Ureter (tissue), 1 donor: Measurements from ENCODE around the gene LAMC3. TPM values are rescaled to one million over a fixed set of nuclear protein-coding genes. Genes with fewer than 3 reads are reported as not detected.
A peak's percentile ranks its signal among the peaks of the same experiment; 100 is the strongest.

ENCODE experiments used
- DNase-seq: peaks from one replicate; pipeline ENCODE4 v3.0.0-alpha.2; 2020; ENCODE audit warnings: low spot score
- total RNA-seq: library from RNA; stranded (reverse); gene quantifications from one replicate; pipeline ENCODE4 v1.2.4, GENCODE V29; 2023
- donor health status: DM: yes; HTN: yes; CAD: no.

LAMC3 gene
- total RNA-seq, 1 donor from 2014 or later: 50.6 TPM

- DNase-seq: no peak
These were observed 67.6 kb downstream of the LAMC3 start for GRCh38 chr9:131076347-131077195.

- no peak for DNase-seq
These were observed 69.7 kb downstream of the LAMC3 start for GRCh38 chr9:131078427-131079366.

- DNase-seq: no peak
These were observed 71.6 kb downstream of the LAMC3 start for GRCh38 chr9:131080589-131080988.

- DNase-seq: no peak
These were observed 72.9 kb downstream of the LAMC3 start for GRCh38 chr9:131081868-131082267.

GRCh38 chr9:131082774-131083512 lies 74.0 kb downstream of the LAMC3 start:
- DNase-seq: no peak

- no peak for DNase-seq
These were observed 75.8 kb downstream of the LAMC3 start for GRCh38 chr9:131084661-131085369.

GRCh38 chr9:131085370-131086122 lies 76.6 kb downstream of the LAMC3 start:
- DNase-seq: no peak

- DNase-seq: no peak
These were observed 78.5 kb downstream of the LAMC3 start for GRCh38 chr9:131087354-131087893.

GRCh38 chr9:131090025-131090787 lies 81.2 kb downstream of the LAMC3 start:
- no peak for DNase-seq

- DNase-seq: no peak
These were observed 82.5 kb downstream of the LAMC3 start for GRCh38 chr9:131091352-131091992.

GRCh38 chr9:131092030-131092429 lies 83.1 kb downstream of the LAMC3 start:
- no peak for DNase-seq

GRCh38 chr9:131092548-131093440 lies 83.8 kb downstream of the LAMC3 start:
- no peak for DNase-seq

- no peak for DNase-seq
These were observed 85.0 kb downstream of the LAMC3 start for GRCh38 chr9:131094015-131094414.

GRCh38 chr9:131094622-131095021 lies 85.6 kb downstream of the LAMC3 start:
- DNase-seq: peak; percentile 53

GRCh38 chr9:131095666-131096268 lies 86.8 kb downstream of the LAMC3 start:
- DNase-seq: no peak

GRCh38 chr9:131096269-131097125 lies 87.5 kb downstream of the LAMC3 start, which contains the start of gene AIF1L:
Gene AIF1L, plus strand, starts transcription at chr9:131096531. Its CDS starts 99 bp downstream, at chr9:131096630.
- DNase-seq: no peak
